IMR-90 (cell line): ENCODE results near the gene GSG1L. TPM values are rescaled to one million over a fixed set of nuclear protein-coding genes. Genes with fewer than 3 reads are reported as not detected.

Experiments
- ATAC-seq: fragments of 200-7000 bp; cut with Tn5 transposase; 2 replicates; pipeline ENCODE4 v1.9.1; 2020; ENCODE audit warnings: low read depth, mild to moderate bottlenecking, moderate library complexity
- BruUV-seq: library from RNA; stranded (reverse); fragments of 400-500 nt; replicated peaks from 2 replicates; lab custom pipeline; 2021; lab: Mats Ljungman, UMichigan
- CTCF ChIA-PET: fragments of 300-600 bp; formaldehyde crosslinking; extraction: SDS; loops from one replicate; lab custom pipeline; 2021; ENCODE audit warnings: antibody characterized with exemption; lab: Yijun Ruan, JAX
- POLR2A ChIA-PET: fragments of 300-600 bp; sonication (Branson Sonifier 250); formaldehyde crosslinking; loops from one replicate; lab custom pipeline; 2022; ENCODE audit warnings: antibody characterized with exemption; ENCODE audit not compliant: unreplicated experiment; lab: Charles Lee
- DNase-seq: peaks from one replicate; pipeline ENCODE4 v3.0.0; 2013
- H2AFZ ChIP-seq: replicated peaks from 2 replicates; pipeline ENCODE3; 2013; ENCODE audit warnings: low read length, mild to moderate bottlenecking; ENCODE audit not compliant: poor library complexity
- H2AK5ac ChIP-seq: 2 replicates; pipeline ENCODE4 v1.6.1; 2013; ENCODE audit warnings: low read depth, low read length, inconsistent platforms
- H2AK9ac ChIP-seq: replicated peaks from 2 replicates; pipeline ENCODE3; 2013; ENCODE audit warnings: mild to moderate bottlenecking, low read depth, low read length, moderate library complexity; ENCODE audit not compliant: poor library complexity
- H2BK120ac ChIP-seq: 2 replicates; pipeline ENCODE4 v1.6.1; 2013; ENCODE audit warnings: low read depth, low read length, inconsistent platforms
- H2BK15ac ChIP-seq: 3 replicates; pipeline ENCODE4 v1.6.1; 2013; ENCODE audit warnings: low read depth, low read length, inconsistent platforms
- H2BK20ac ChIP-seq: 2 replicates; pipeline ENCODE4 v1.6.1; 2013; ENCODE audit warnings: low read depth, mild to moderate bottlenecking, inconsistent platforms, low read length, moderate library complexity
- H2BK5ac ChIP-seq: 2 replicates; pipeline ENCODE4 v1.6.1; 2013; ENCODE audit warnings: mild to moderate bottlenecking, low read depth, low read length, inconsistent platforms; ENCODE audit not compliant: poor library complexity, severe bottlenecking
- H3K14ac ChIP-seq: replicated peaks from 2 replicates; pipeline ENCODE4 v1.6.1; 2013; ENCODE audit warnings: low read depth, low read length, inconsistent platforms
- H3K18ac ChIP-seq: 2 replicates; pipeline ENCODE4 v1.6.1; 2013; ENCODE audit warnings: low read depth, low read length, control low read depth
- H3K23ac ChIP-seq: 2 replicates; pipeline ENCODE4 v1.6.1; 2013; ENCODE audit warnings: low read depth, low read length, inconsistent platforms
- H3K27ac ChIP-seq: 2 replicates; pipeline ENCODE4 v1.5.1; 2013; ENCODE audit warnings: mild to moderate bottlenecking, control low read depth, low read length; ENCODE audit not compliant: insufficient read depth
- H3K27me3 ChIP-seq: 2 replicates; pipeline ENCODE4 v1.6.1; 2013; ENCODE audit warnings: low read length; ENCODE audit not compliant: control insufficient read depth, insufficient read depth
- H3K36me3 ChIP-seq: 2 replicates; pipeline ENCODE4 v1.6.1; 2013; ENCODE audit warnings: low read length, mixed read lengths; ENCODE audit not compliant: control insufficient read depth, insufficient read depth
- H3K4ac ChIP-seq: 2 replicates; pipeline ENCODE4 v1.6.1; 2013; ENCODE audit warnings: low read depth, low read length, inconsistent platforms
- H3K4me1 ChIP-seq: 2 replicates; pipeline ENCODE4 v1.6.1; 2013; ENCODE audit warnings: low read length, mixed read lengths; ENCODE audit not compliant: control insufficient read depth, insufficient read depth
- H3K4me2 ChIP-seq: 2 replicates; pipeline ENCODE4 v1.6.1; 2013; ENCODE audit warnings: low read depth, mild to moderate bottlenecking, control low read depth, low read length, moderate library complexity
- H3K4me3 ChIP-seq: 2 replicates; pipeline ENCODE4 v1.5.1; 2013; ENCODE audit warnings: low read depth, mild to moderate bottlenecking, control low read depth, low read length, moderate library complexity; ENCODE audit not compliant: insufficient read depth
- H3K56ac ChIP-seq: 2 replicates; pipeline ENCODE4 v1.6.1; 2013; ENCODE audit warnings: low read length, inconsistent platforms; ENCODE audit not compliant: insufficient read depth; ENCODE audit errors: extremely low read depth
- H3K79me1 ChIP-seq, 2 experiments: 2 replicates each; pipeline ENCODE4 v1.6.1; 2013; ENCODE audit warnings: low read length in 2 of 2, inconsistent platforms in 1 of 2, low read depth in 1 of 2
- H3K9ac ChIP-seq: 2 replicates; pipeline ENCODE4 v1.6.1; 2013; ENCODE audit warnings: low read depth, low read length, control low read depth
- H3K9me1 ChIP-seq: 2 replicates; pipeline ENCODE4 v1.6.1; 2013; ENCODE audit warnings: low read length, inconsistent platforms; ENCODE audit not compliant: insufficient read depth
- H3K9me3 ChIP-seq: 2 replicates; pipeline ENCODE4 v1.6.1; 2013; ENCODE audit warnings: low read length; ENCODE audit not compliant: control insufficient read depth, insufficient read depth
- H4K20me1 ChIP-seq: 2 replicates; pipeline ENCODE4 v1.6.1; 2013; ENCODE audit warnings: low read length, inconsistent platforms; ENCODE audit not compliant: insufficient read depth
- H4K5ac ChIP-seq: 2 replicates; pipeline ENCODE4 v1.6.1; 2013; ENCODE audit warnings: mild to moderate bottlenecking, low read depth, low read length, control low read depth
- H4K8ac ChIP-seq, 2 experiments: 2 replicates each; pipeline ENCODE4 v1.6.1; 2013; ENCODE audit warnings: low read depth in 2 of 2, low read length in 2 of 2, control low read depth in 1 of 2, inconsistent platforms in 1 of 2
- H4K91ac ChIP-seq: 2 replicates; pipeline ENCODE4 v1.6.1; 2013; ENCODE audit warnings: low read depth, low read length, inconsistent platforms; ENCODE audit not compliant: insufficient read depth
- BHLHE40 ChIP-seq: fragments of 150-350 bp; IDR thresholded peaks from 2 replicates; pipeline ENCODE4 v1.6.1; 2016; ENCODE audit warnings: mild to moderate bottlenecking, low read depth, low read length
- CHD1 ChIP-seq: IDR thresholded peaks from 2 replicates; pipeline ENCODE4 v1.6.1; 2012; ENCODE audit warnings: low read depth, low read length, improper control_type of control experiment
- CTCF ChIP-seq: conservative IDR thresholded peaks from 2 replicates; pipeline ENCODE4 v1.5.1; 2012; ENCODE audit warnings: mild to moderate bottlenecking, low read depth, low read length, improper control_type of control experiment
- ELK1 ChIP-seq: fragments of 150-350 bp; IDR thresholded peaks from 2 replicates; pipeline ENCODE4 v1.6.1; 2016; ENCODE audit warnings: low read depth, mild to moderate bottlenecking, low read length, moderate library complexity, borderline replicate concordance
- FOS ChIP-seq: fragments of 150-350 bp; IDR thresholded peaks from 2 replicates; pipeline ENCODE4 v1.6.1; 2016; ENCODE audit warnings: low read depth, low read length
- MAFK ChIP-seq: IDR thresholded peaks from 2 replicates; pipeline ENCODE4 v1.6.1; 2012; ENCODE audit warnings: low read depth, low read length, improper control_type of control experiment
- MAZ ChIP-seq: IDR thresholded peaks from 2 replicates; pipeline ENCODE4 v1.6.1; 2012; ENCODE audit warnings: low read depth, mild to moderate bottlenecking, low read length, improper control_type of control experiment, moderate library complexity, borderline replicate concordance
- MXI1 ChIP-seq: IDR thresholded peaks from 2 replicates; pipeline ENCODE4 v1.6.1; 2012; ENCODE audit warnings: low read depth, mild to moderate bottlenecking, low read length, moderate library complexity, borderline replicate concordance
- POLR2A ChIP-seq: IDR thresholded peaks from 2 replicates; pipeline ENCODE4 v1.6.1; 2012; ENCODE audit warnings: mild to moderate bottlenecking, low read depth, low read length
- RCOR1 ChIP-seq: IDR thresholded peaks from 2 replicates; pipeline ENCODE4 v1.6.1; 2012; ENCODE audit warnings: mild to moderate bottlenecking, low read length, improper control_type of control experiment; ENCODE audit not compliant: insufficient replicate concordance
- SMC3 ChIP-seq: fragments of 150-350 bp; IDR thresholded peaks from 2 replicates; pipeline ENCODE4 v1.6.1; 2016; ENCODE audit warnings: low read depth, mild to moderate bottlenecking, antibody characterized with exemption, low read length, moderate library complexity
- WGBS, 2 experiments: methylation state at CpG; one replicate each; pipeline versions ENCODE4 v1.1.5 to v1.1.7; 2013; ENCODE audit warnings: missing lambda C conversion rate in 2 of 2; ENCODE audit not compliant: insufficient read length in 1 of 2; ENCODE audit errors: extremely low coverage in 2 of 2; 5-methylcytosine and 5-hydroxymethylcytosine counted together
- dilution Hi-C: fragments of 300-500 bp; cut with HindIII; formaldehyde crosslinking; loops from one replicate; pipeline ENCODE4 v1.14.3; 2018; ENCODE audit warnings: low sequenced_read_pairs; ENCODE audit not compliant: unreplicated experiment
- in situ Hi-C: fragments of 300-500 bp; cut with MboI; formaldehyde crosslinking; loops from 3 replicates; pipeline ENCODE4 v1.14.3; 2019; ENCODE audit warnings: low sequenced_read_pairs, inconsistent platforms, mixed read lengths
- intact Hi-C: fragments of 100-400 bp; cut with micrococcal nuclease; formaldehyde crosslinking; loops from 2 replicates; pipeline ENCODE4 v1.10.0; 2022
- polyA plus RNA-seq, 3 experiments: library from polyadenylated mRNA; depleted of rRNA; stranded (reverse); fragments of >200 nt; gene quantifications; 2 replicates each; pipeline ENCODE4 v1.2.3, GENCODE V29; 2012; ENCODE audit warnings: low replicate concordance in 1 of 3
- total RNA-seq: library from RNA; depleted of rRNA; stranded (reverse); fragments of >200 nt; gene quantifications from 2 replicates; pipeline ENCODE4 v1.2.3, GENCODE V29; 2012

The GSG1L gene
- total and polyA plus RNA-seq, 2 of the 4 experiments (the other 2 are of a cell fraction) = not detected

GRCh38 chr16:27959914-27960313 lies 103.6 kb downstream of the GSG1L start:
- no peak overlapping the region for H2BK15ac ChIP-seq
- in situ Hi-C loops = no loop called here
- no peak overlapping the region for H4K8ac ChIP-seq
- H3K9me3 ChIP-seq = no peaks in the 10 kb centered on the region; the same call in 1 of the 2 replicates
- no peak overlapping the region for H2BK5ac ChIP-seq
- no peak overlapping the region for H3K4me3 ChIP-seq
- TF ChIP-seq BHLHE40 (no peak), FOS (no peak), MXI1 (no peak), RCOR1 (no peak), POLR2A (no peak), CTCF (no peak), CHD1 (no peak), MAZ (no peak), ELK1 (no peak), SMC3 (no peak), MAFK (no peak)
- WGBS, 2 experiments = 18% methylated on average over 2 of the region's 4 CpGs; no CpG with 5 or more reads in 1 of the 2 experiments
- H3K23ac ChIP-seq = no peak overlapping the region
- H3K56ac ChIP-seq = no peak overlapping the region
- H3K79me1 ChIP-seq = no peaks in the 10 kb centered on the region
- no peaks in the 10 kb centered on the region; the same call in 1 of the 2 replicates for H3K9me1 ChIP-seq
- no peak overlapping the region for H3K9ac ChIP-seq
- no peaks in the 10 kb centered on the region for H4K20me1 ChIP-seq
- H3K4ac ChIP-seq = no peak overlapping the region
- dilution Hi-C loops = no loop called here
- H3K18ac ChIP-seq = no peak overlapping the region
- no peak overlapping the region for H3K4me2 ChIP-seq
- no peak overlapping the region for H4K91ac ChIP-seq
- BruUV-seq = no TSS peak
- H2BK120ac ChIP-seq = no peak overlapping the region
- no peak overlapping the region for H3K27ac ChIP-seq
- H2AK9ac ChIP-seq = no peak overlapping the region
- no peaks in the 10 kb centered on the region for H3K36me3 ChIP-seq
- POLR2A ChIA-PET = no interaction called here
- H4K5ac ChIP-seq = no peak overlapping the region
- H3K4me1 ChIP-seq = no peaks in the 10 kb centered on the region
- intact Hi-C loops = no loop called here
- no peak for DNase-seq
- no peak for ATAC-seq
- CTCF ChIA-PET = no interaction called here
- no peak overlapping the region for H2BK20ac ChIP-seq
- no peak overlapping the region for H2AK5ac ChIP-seq
- no peak overlapping the region for H3K14ac ChIP-seq
- no peaks in the 10 kb centered on the region; the same call in 1 of the 2 replicates for H3K27me3 ChIP-seq
- H2AFZ ChIP-seq = no peak overlapping the region
